ENCODE measurements around the gene MBP.

Gene MBP

DNA sequence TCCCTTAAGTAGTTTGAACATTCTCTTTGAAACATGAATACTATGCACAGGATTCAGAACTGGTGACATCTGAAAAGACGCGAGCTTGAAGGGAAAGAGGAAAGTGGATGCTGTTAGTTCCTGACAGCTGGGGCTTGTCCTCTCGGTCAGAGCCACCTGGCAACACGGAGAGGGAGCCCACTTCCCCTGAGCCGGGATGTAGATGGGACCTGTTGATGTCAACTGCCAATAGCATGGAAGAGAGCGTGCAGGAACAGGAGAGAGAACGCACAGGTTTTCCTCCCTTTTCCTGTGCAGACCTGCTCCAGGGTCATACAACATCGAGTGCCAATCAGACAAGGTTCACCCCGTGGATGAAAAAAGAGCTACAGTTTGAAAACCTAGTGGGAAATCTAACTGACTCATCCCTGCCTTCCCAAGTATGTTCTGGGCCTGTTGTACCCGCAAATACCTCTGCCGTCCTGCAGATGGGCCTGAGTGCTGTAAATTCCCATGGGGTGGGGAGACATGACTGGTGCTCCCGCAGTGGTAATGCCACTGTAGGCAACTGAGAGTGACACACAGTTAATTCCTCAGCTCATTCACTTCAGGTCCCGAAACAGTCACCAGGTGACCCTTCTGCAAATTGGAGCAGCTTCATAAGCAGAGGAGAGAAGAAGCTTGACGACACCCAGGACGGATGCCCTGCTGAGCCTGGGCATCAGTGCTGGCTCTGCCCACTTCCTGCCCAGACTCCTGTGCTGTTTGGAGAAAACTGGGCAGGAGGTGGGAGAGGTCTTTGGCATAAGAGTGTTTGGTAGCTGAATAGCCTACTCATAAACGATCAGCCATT is 13.9 kb upstream of the MBP start:
- H3K27me3 ChIP-seq (ENCODE audit: control insufficient read depth, insufficient read depth, low read length), result no peaks in the 10 kb centered on the region
- H3K36me3 ChIP-seq (ENCODE audit: control insufficient read depth, insufficient read depth, low read length), result no peaks in the 10 kb centered on the region
- no peak overlapping the region for H3K4me3 ChIP-seq (ENCODE audit: low read length)
- H3K9ac ChIP-seq (ENCODE audit: low read length), result no peak overlapping the region
- no peak overlapping the region for H3K27ac ChIP-seq (ENCODE audit: low read depth, low read length)
- H3K4me1 ChIP-seq (ENCODE audit: control insufficient read depth, insufficient read depth, low read length), result peaks cover 3% of the 10 kb centered on the region

DNA sequence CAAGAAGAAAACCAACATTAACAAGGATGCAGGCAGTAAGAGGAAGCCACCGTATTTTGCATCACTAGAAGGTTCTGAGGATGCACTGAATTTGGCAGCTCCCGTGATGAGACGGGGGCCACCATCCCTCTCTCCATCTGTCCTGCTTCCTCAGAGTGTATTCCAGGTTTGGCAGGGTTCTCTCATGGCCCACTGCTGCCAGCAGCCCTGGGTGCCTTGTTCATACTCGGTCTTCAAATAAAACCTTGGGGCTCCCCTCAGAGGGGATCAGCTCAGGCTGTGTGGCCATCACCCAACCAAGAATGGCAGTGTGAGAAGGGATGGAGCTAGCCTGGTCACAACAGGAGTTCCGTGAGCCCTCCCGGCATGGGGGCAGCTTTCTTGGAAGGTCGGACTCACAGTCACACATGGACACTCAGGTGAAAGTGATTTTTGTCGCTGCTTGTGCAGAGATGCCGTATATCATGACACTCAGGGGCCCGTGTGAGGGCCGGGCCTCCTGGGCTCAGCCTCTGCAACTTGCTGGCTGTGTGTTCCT is 12.8 kb upstream of the MBP start:
- Histone ChIP-seq H3K4me1 (ENCODE audit: control insufficient read depth, insufficient read depth, low read length) (peaks cover 3% of the 10 kb centered on the region), H3K9ac (ENCODE audit: low read length) (no peak overlapping the region), H3K36me3 (ENCODE audit: control insufficient read depth, insufficient read depth, low read length) (no peaks in the 10 kb centered on the region), H3K27me3 (ENCODE audit: control insufficient read depth, insufficient read depth, low read length) (no peaks in the 10 kb centered on the region), H3K27ac (ENCODE audit: low read depth, low read length) (no peak overlapping the region), H3K4me3 (ENCODE audit: low read length) (no peak overlapping the region)

GRCh38 chr18:77144451-77145118 is 12.0 kb upstream of the MBP start:
- Histone ChIP-seq H3K4me3 (ENCODE audit: low read length) (no peak overlapping the region), H3K27ac (ENCODE audit: low read depth, low read length) (no peak overlapping the region), H3K9ac (ENCODE audit: low read length) (no peak overlapping the region), H3K36me3 (ENCODE audit: control insufficient read depth, insufficient read depth, low read length) (no peaks in the 10 kb centered on the region), H3K4me1 (ENCODE audit: control insufficient read depth, insufficient read depth, low read length) (peaks cover 3% of the 10 kb centered on the region), H3K27me3 (ENCODE audit: control insufficient read depth, insufficient read depth, low read length) (no peaks in the 10 kb centered on the region)

DNA sequence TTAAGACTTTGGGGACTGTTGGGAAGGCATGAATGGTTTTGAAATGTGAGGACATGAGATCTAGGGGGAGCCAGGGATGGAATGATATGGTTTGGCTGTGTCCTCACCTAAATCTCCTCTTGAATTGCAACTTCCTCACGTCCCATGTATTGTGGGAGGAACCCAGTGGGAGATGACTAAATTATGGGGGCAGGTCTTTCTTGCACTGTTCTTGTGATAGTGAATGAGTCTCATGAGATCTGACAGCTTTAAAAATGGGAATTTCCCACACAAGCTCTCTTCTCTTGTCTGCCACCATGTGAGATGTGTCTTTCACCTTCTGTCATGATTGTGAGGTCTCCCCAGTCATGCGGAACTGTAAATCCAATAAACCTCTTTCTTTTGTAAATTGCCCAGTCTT is 11.5 kb upstream of the MBP start:
- no peak overlapping the region for H3K4me3 ChIP-seq (ENCODE audit: low read length)
- no peaks in the 10 kb centered on the region for H3K27me3 ChIP-seq (ENCODE audit: control insufficient read depth, insufficient read depth, low read length)
- H3K36me3 ChIP-seq (ENCODE audit: control insufficient read depth, insufficient read depth, low read length), result no peaks in the 10 kb centered on the region
- peaks cover 3% of the 10 kb centered on the region for H3K4me1 ChIP-seq (ENCODE audit: control insufficient read depth, insufficient read depth, low read length)
- no peak overlapping the region for H3K9ac ChIP-seq (ENCODE audit: low read length)
- H3K27ac ChIP-seq (ENCODE audit: low read depth, low read length), result no peak overlapping the region

- peaks cover 4% of the 10 kb centered on the region for H3K4me1 ChIP-seq (ENCODE audit: control insufficient read depth, insufficient read depth, low read length)
- H3K9ac ChIP-seq (ENCODE audit: low read length), result no peak overlapping the region
- H3K27ac ChIP-seq (ENCODE audit: low read depth, low read length), result no peak overlapping the region
Observed at GRCh38 chr18:77143196-77143595, 10.6 kb upstream of the MBP start.

GRCh38 chr18:77141401-77142118 is 9.0 kb upstream of the MBP start:
- no peak overlapping the region for H3K27ac ChIP-seq (ENCODE audit: low read depth, low read length)

More at GRCh38 chr18:77143196-77143595, 10.6 kb upstream of the MBP start:
- Histone ChIP-seq H3K36me3 (ENCODE audit: control insufficient read depth, insufficient read depth, low read length) (no peaks in the 10 kb centered on the region), H3K4me3 (ENCODE audit: low read length) (no peak overlapping the region), H3K27me3 (ENCODE audit: control insufficient read depth, insufficient read depth, low read length) (no peaks in the 10 kb centered on the region)

GRCh38 chr18:77140439-77141109 is 8.0 kb upstream of the MBP start:
- no peak overlapping the region for H3K9ac ChIP-seq (ENCODE audit: low read length)
- no peak overlapping the region for H3K27ac ChIP-seq (ENCODE audit: low read depth, low read length)
- peaks cover 2% of the 10 kb centered on the region for H3K4me1 ChIP-seq (ENCODE audit: control insufficient read depth, insufficient read depth, low read length)
- no peaks in the 10 kb centered on the region for H3K36me3 ChIP-seq (ENCODE audit: control insufficient read depth, insufficient read depth, low read length)
- H3K27me3 ChIP-seq (ENCODE audit: control insufficient read depth, insufficient read depth, low read length), result no peaks in the 10 kb centered on the region
- no peak overlapping the region for H3K4me3 ChIP-seq (ENCODE audit: low read length)

More at GRCh38 chr18:77141401-77142118, 9.0 kb upstream of the MBP start:
- H3K27me3 ChIP-seq (ENCODE audit: control insufficient read depth, insufficient read depth, low read length), result no peaks in the 10 kb centered on the region
- H3K4me1 ChIP-seq (ENCODE audit: control insufficient read depth, insufficient read depth, low read length), result peaks cover 2% of the 10 kb centered on the region
- no peaks in the 10 kb centered on the region for H3K36me3 ChIP-seq (ENCODE audit: control insufficient read depth, insufficient read depth, low read length)
- no peak overlapping the region for H3K9ac ChIP-seq (ENCODE audit: low read length)
- H3K4me3 ChIP-seq (ENCODE audit: low read length), result no peak overlapping the region

DNA sequence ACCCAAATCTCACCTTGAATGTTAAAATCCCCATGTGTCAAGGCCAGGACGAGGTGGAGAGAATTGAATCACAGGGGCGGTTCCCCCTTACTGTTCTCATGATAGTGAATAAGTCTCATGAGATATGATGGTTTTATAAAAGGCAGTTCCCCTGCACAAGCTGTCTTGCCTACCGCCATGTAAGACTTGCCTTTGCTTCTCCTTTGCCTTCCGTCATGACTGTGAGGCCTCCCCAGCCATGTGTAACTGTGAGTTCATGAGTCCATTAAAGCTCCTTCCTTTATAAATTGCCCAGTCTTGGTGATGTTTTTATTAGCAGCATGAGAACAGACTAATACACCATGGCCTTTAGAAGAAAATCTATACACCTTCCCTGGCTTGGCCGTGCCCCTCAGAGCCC is 7.4 kb upstream of the MBP start:
- H3K4me1 ChIP-seq (ENCODE audit: control insufficient read depth, insufficient read depth, low read length), result peaks cover 2% of the 10 kb centered on the region
- H3K9ac ChIP-seq (ENCODE audit: low read length), result no peak overlapping the region
- no peak overlapping the region for H3K4me3 ChIP-seq (ENCODE audit: low read length)
- H3K27me3 ChIP-seq (ENCODE audit: control insufficient read depth, insufficient read depth, low read length), result no peaks in the 10 kb centered on the region
- H3K27ac ChIP-seq (ENCODE audit: low read depth, low read length), result no peak overlapping the region
- H3K36me3 ChIP-seq (ENCODE audit: control insufficient read depth, insufficient read depth, low read length), result no peaks in the 10 kb centered on the region

GRCh38 chr18:77139619-77140018 is 7.0 kb upstream of the MBP start:
- H3K4me1 ChIP-seq (ENCODE audit: control insufficient read depth, insufficient read depth, low read length), result peaks cover 2% of the 10 kb centered on the region
- no peak overlapping the region for H3K9ac ChIP-seq (ENCODE audit: low read length)
- no peak overlapping the region for H3K4me3 ChIP-seq (ENCODE audit: low read length)
- no peak overlapping the region for H3K27ac ChIP-seq (ENCODE audit: low read depth, low read length)
- H3K36me3 ChIP-seq (ENCODE audit: control insufficient read depth, insufficient read depth, low read length), result no peaks in the 10 kb centered on the region
- H3K27me3 ChIP-seq (ENCODE audit: control insufficient read depth, insufficient read depth, low read length), result no peaks in the 10 kb centered on the region

DNA sequence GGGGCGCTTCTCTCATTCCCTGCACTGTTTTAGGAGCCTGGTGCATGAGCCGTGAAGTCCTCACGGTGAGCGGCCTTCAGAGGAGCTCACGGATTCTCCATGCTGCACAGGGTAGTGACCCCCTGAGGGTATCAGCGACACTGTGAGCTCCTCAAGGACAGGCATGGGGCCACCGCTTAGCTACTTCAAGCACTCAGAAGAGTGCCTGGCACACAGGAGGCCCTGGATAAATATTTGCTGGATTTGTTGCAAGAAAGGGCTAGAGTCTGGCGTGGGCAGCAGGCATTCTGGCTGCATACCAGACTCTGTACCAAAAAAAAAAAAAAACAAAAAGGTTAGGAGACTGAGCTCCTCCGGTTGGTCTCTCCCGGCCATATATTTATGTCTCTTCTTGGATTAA is 5.7 kb upstream of the MBP start:
- peaks cover 2% of the 10 kb centered on the region for H3K4me1 ChIP-seq (ENCODE audit: control insufficient read depth, insufficient read depth, low read length)
- no peak overlapping the region for H3K4me3 ChIP-seq (ENCODE audit: low read length)
- H3K36me3 ChIP-seq (ENCODE audit: control insufficient read depth, insufficient read depth, low read length), result no peaks in the 10 kb centered on the region
- no peaks in the 10 kb centered on the region for H3K27me3 ChIP-seq (ENCODE audit: control insufficient read depth, insufficient read depth, low read length)
- no peak overlapping the region for H3K27ac ChIP-seq (ENCODE audit: low read depth, low read length)
- H3K9ac ChIP-seq (ENCODE audit: low read length), result no peak overlapping the region

- Histone ChIP-seq H3K27me3 (ENCODE audit: control insufficient read depth, insufficient read depth, low read length) (no peaks in the 10 kb centered on the region), H3K4me1 (ENCODE audit: control insufficient read depth, insufficient read depth, low read length) (peaks cover 2% of the 10 kb centered on the region), H3K36me3 (ENCODE audit: control insufficient read depth, insufficient read depth, low read length) (no peaks in the 10 kb centered on the region), H3K9ac (ENCODE audit: low read length) (no peak overlapping the region), H3K27ac (ENCODE audit: low read depth, low read length) (no peak overlapping the region), H3K4me3 (ENCODE audit: low read length) (no peak overlapping the region)
Observed at GRCh38 chr18:77137851-77138250, 5.3 kb upstream of the MBP start.

Measured in rectal smooth muscle tissue (tissue), 1 donor.